ENCODE results near the gene EME2.

The EME2 gene

DNA sequence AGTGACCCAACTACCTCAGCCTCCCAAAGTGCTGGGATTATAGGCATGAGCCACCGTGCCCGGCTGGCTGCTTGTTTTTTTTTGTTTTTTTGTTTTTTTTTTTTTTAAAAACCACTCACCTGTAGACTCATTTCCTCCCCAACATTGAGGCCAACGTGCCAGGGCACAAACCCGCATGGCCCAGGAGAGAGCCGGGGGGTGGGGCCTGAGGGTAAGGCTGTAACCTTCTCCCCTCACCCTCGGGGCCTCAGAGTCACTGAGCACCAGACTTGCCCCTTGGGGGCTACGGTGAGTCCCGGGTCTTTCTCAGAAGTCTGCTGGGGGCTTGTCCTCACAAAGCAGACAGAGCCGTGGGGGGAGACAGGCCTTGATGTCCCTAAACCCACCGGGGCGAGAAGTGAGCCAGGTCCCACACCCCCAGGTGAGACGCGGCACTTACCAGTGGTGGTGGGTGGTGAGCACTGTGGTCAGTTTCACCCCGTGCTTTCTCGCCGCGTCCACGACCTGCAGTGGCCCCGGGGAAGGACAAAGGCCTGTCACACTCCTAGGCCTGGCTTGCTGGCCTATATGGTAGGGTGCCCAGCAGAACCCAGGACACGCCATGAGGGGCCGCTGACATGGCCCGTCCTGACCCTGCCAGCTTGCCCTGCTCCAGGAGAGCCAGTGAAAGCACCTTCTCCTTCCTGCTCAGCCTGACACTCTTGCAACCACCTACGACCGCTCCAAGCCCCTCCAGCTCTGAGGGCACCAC is 49.4 kb downstream of the EME2 start:
- Histone ChIP-seq H3K9ac (ENCODE audit: low read length) (no peak overlapping the region), H3K14ac (ENCODE audit: low read length) (no peak overlapping the region), H3K27ac (ENCODE audit: low read depth, low read length) (no peak overlapping the region), H2AFZ (ENCODE audit: insufficient read depth, low read length, poor library complexity) (no peak overlapping the region), H3K79me2 (ENCODE audit: control insufficient read depth, insufficient read depth, low read length, poor library complexity) (peaks cover 3% of the 10 kb centered on the region), H3K18ac (ENCODE audit: low read length) (no peak overlapping the region), H3K4me2 (ENCODE audit: low read length) (no peak overlapping the region), H4K12ac (ENCODE audit: low read depth, low read length) (no peak overlapping the region), H2AK5ac (ENCODE audit: low read length) (no peak overlapping the region), H2BK120ac (ENCODE audit: insufficient read depth, low read length, poor library complexity) (no peak overlapping the region), H2BK5ac (ENCODE audit: low read depth, low read length, poor library complexity) (no peak overlapping the region), H3K4me1 (ENCODE audit: control insufficient read depth in 1 of 2, insufficient read depth in 2 of 2, low read length in 2 of 2) (peaks cover 0 to 5% of the 10 kb centered on the region in 2 experiments), H3K4me3 (ENCODE audit: low read depth, low read length) (no peak overlapping the region), H2BK12ac (ENCODE audit: low read length) (no peak overlapping the region), H3K27me3 (ENCODE audit: insufficient read depth, low read length) (no peaks in the 10 kb centered on the region), H3K36me3 (ENCODE audit: control insufficient read depth in 1 of 2, insufficient read depth in 2 of 2, low read length in 2 of 2) (peaks cover 40 to 46% of the 10 kb centered on the region in 2 experiments), H3K79me1 (ENCODE audit: low read length) (peaks cover 3% of the 10 kb centered on the region), H3K9me3 (ENCODE audit: insufficient read depth, low read depth, low read length) (no peaks in the 10 kb centered on the region), H4K8ac (ENCODE audit: low read depth, low read length) (no peak overlapping the region), H4K91ac (ENCODE audit: low read depth, low read length) (no peak overlapping the region), H3K4ac (ENCODE audit: low read depth, low read length) (no peak overlapping the region), H3K23ac (ENCODE audit: low read length) (no peak overlapping the region)
- no peak for DNase-seq
- WGBS (ENCODE audit: extremely low coverage, insufficient coverage, insufficient read length) = no CpG with 5 or more reads among the region's 24 CpGs

DNA sequence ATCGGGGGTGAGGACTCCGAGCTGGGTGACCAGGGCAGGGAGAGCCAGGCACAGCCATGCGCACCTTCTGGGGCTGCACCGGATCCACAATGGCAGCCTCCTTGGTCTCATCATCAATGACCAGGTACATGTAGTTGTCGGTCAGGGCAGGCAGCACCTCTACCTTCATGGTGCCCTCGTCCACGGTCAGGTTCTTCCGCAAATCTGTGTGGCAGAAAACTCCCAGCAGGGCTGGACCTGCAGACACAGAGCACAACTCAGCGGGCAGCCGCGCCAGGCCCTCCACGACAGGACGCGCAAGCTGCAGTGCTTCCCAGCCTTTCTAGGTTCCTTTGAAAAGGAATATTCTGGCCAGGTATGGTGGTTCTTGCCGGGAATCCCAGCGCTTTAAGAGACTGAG is 50.2 kb downstream of the EME2 start:
- Histone ChIP-seq H3K79me1 (ENCODE audit: low read length) (peaks cover 8% of the 10 kb centered on the region), H3K9ac (ENCODE audit: low read length) (no peak overlapping the region), H3K18ac (ENCODE audit: low read length) (no peak overlapping the region), H4K8ac (ENCODE audit: low read depth, low read length) (no peak overlapping the region), H3K4me1 (ENCODE audit: control insufficient read depth in 1 of 2, insufficient read depth in 2 of 2, low read length in 2 of 2) (peaks cover 0 to 5% of the 10 kb centered on the region in 2 experiments), H3K27ac (ENCODE audit: low read depth, low read length) (no peak overlapping the region), H4K91ac (ENCODE audit: low read depth, low read length) (no peak overlapping the region), H3K9me3 (ENCODE audit: insufficient read depth, low read depth, low read length) (no peaks in the 10 kb centered on the region), H3K14ac (ENCODE audit: low read length) (no peak overlapping the region), H2BK120ac (ENCODE audit: insufficient read depth, low read length, poor library complexity) (no peak overlapping the region), H4K12ac (ENCODE audit: low read depth, low read length) (no peak overlapping the region), H3K23ac (ENCODE audit: low read length) (no peak overlapping the region), H2AK5ac (ENCODE audit: low read length) (no peak overlapping the region), H3K27me3 (ENCODE audit: insufficient read depth, low read length) (no peaks in the 10 kb centered on the region), H3K36me3 (ENCODE audit: control insufficient read depth in 1 of 2, insufficient read depth in 2 of 2, low read length in 2 of 2) (peaks cover 37 to 38% of the 10 kb centered on the region in 2 experiments), H3K79me2 (ENCODE audit: control insufficient read depth, insufficient read depth, low read length, poor library complexity) (peaks cover 8% of the 10 kb centered on the region), H3K4ac (ENCODE audit: low read depth, low read length) (no peak overlapping the region), H2BK12ac (ENCODE audit: low read length) (no peak overlapping the region), H2BK5ac (ENCODE audit: low read depth, low read length, poor library complexity) (no peak overlapping the region), H2AFZ (ENCODE audit: insufficient read depth, low read length, poor library complexity) (no peak overlapping the region), H3K4me3 (ENCODE audit: low read depth, low read length) (no peak overlapping the region), H3K4me2 (ENCODE audit: low read length) (no peak overlapping the region)
- no CpG with 5 or more reads among the region's 16 CpGs for WGBS (ENCODE audit: extremely low coverage, insufficient coverage, insufficient read length)
- DNase-seq = no peak

DNA sequence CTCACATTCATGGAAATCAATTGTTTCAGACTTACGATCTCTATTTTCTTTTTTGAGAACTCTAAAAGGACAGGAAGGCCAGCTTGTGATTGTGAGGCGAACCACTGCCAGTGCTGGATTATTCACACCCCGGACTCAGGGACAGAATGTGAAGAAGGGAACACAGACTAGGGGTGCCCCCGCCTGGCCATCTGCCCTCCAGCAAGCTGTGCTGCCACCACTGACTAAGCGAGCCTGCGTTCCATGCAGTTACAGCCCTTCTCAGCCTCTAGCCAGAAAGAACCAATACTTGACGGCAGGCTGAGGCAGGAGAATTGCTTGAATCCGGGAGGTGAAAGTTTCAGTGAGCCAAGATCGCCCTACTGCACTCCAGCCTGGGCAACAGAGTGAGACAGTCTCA is 51.2 kb downstream of the EME2 start:
- no peak overlapping the region for H2AFZ ChIP-seq (ENCODE audit: insufficient read depth, low read length, poor library complexity)
- no peak overlapping the region for H3K4me3 ChIP-seq (ENCODE audit: low read depth, low read length)
- no peak overlapping the region for H2AK5ac ChIP-seq (ENCODE audit: low read length)
- H3K18ac ChIP-seq (ENCODE audit: low read length) = no peak overlapping the region
- no CpG with 5 or more reads among the region's 9 CpGs for whole genome bisulfite sequencing (ENCODE audit: extremely low coverage, insufficient coverage, insufficient read length)
- H3K36me3 ChIP-seq (ENCODE audit: control insufficient read depth in 1 of 2, insufficient read depth in 2 of 2, low read length in 2 of 2) = peaks cover 29 to 32% of the 10 kb centered on the region in 2 experiments
- no peak overlapping the region for H2BK12ac ChIP-seq (ENCODE audit: low read length)
- no peak for DNase-seq
- H2BK5ac ChIP-seq (ENCODE audit: low read depth, low read length, poor library complexity) = no peak overlapping the region
- H3K23ac ChIP-seq (ENCODE audit: low read length) = no peak overlapping the region
- no peak overlapping the region for H4K8ac ChIP-seq (ENCODE audit: low read depth, low read length)
- H3K27ac ChIP-seq (ENCODE audit: low read depth, low read length) = no peak overlapping the region
- no peak overlapping the region for H4K12ac ChIP-seq (ENCODE audit: low read depth, low read length)
- peaks cover 8% of the 10 kb centered on the region for H3K79me1 ChIP-seq (ENCODE audit: low read length)
- H3K79me2 ChIP-seq (ENCODE audit: control insufficient read depth, insufficient read depth, low read length, poor library complexity) = peaks cover 8% of the 10 kb centered on the region
- no peak overlapping the region for H3K4me2 ChIP-seq (ENCODE audit: low read length)
- no peak overlapping the region for H3K14ac ChIP-seq (ENCODE audit: low read length)
- H4K91ac ChIP-seq (ENCODE audit: low read depth, low read length) = no peak overlapping the region
- H3K4me1 ChIP-seq (ENCODE audit: control insufficient read depth in 1 of 2, insufficient read depth in 2 of 2, low read length in 2 of 2) = peaks cover 0 to 5% of the 10 kb centered on the region in 2 experiments
- H3K27me3 ChIP-seq (ENCODE audit: insufficient read depth, low read length) = no peaks in the 10 kb centered on the region
- H3K9ac ChIP-seq (ENCODE audit: low read length) = no peak overlapping the region
- H3K4ac ChIP-seq (ENCODE audit: low read depth, low read length) = no peak overlapping the region
- no peak overlapping the region for H2BK120ac ChIP-seq (ENCODE audit: insufficient read depth, low read length, poor library complexity)
- no peaks in the 10 kb centered on the region for H3K9me3 ChIP-seq (ENCODE audit: insufficient read depth, low read depth, low read length)

DNA sequence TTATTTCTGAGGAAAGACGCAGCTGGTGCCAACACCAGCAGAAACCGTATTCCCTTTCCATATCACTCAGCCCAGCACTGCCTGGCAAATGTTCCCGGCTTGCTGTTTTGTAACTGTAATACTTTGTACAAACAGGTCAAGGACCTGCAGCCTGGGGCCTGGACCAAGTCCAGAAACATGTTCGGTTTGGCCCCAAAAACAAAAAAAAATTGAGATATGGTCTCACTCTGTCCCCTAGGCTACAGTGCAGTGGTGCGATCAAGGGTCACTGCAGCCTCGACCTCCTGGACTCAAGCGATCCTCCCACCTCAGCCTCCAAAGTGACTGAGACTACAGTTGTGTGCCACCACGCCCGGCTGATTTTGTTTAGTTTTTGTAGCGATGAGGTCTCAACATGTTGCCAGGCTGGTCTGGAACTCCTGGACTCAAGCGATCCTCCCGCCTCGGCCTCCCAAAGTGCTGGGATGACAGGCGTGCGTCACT is 52.8 kb downstream of the EME2 start:
- no peak overlapping the region for H2BK5ac ChIP-seq (ENCODE audit: low read depth, low read length, poor library complexity)
- no peak overlapping the region for H3K23ac ChIP-seq (ENCODE audit: low read length)
- peak overlapping the region; percentile 67 for H3K4me2 ChIP-seq (ENCODE audit: low read length)
- H4K91ac ChIP-seq (ENCODE audit: low read depth, low read length) = no peak overlapping the region
- no peaks in the 10 kb centered on the region for H3K9me3 ChIP-seq (ENCODE audit: insufficient read depth, low read depth, low read length)
- no peaks in the 10 kb centered on the region for H3K27me3 ChIP-seq (ENCODE audit: insufficient read depth, low read length)
- WGBS (ENCODE audit: extremely low coverage, insufficient coverage, insufficient read length) = no CpG with 5 or more reads among the region's 15 CpGs
- H3K4me3 ChIP-seq (ENCODE audit: low read depth, low read length) = no peak overlapping the region
- H2BK120ac ChIP-seq (ENCODE audit: insufficient read depth, low read length, poor library complexity) = no peak overlapping the region
- H3K14ac ChIP-seq (ENCODE audit: low read length) = no peak overlapping the region
- H3K18ac ChIP-seq (ENCODE audit: low read length) = peak overlapping the region; percentile 16
- no peak overlapping the region for H4K8ac ChIP-seq (ENCODE audit: low read depth, low read length)
- DNase-seq = no peak
- H3K9ac ChIP-seq (ENCODE audit: low read length) = no peak overlapping the region
- H4K12ac ChIP-seq (ENCODE audit: low read depth, low read length) = no peak overlapping the region
- no peak overlapping the region for H2BK12ac ChIP-seq (ENCODE audit: low read length)
- H3K36me3 ChIP-seq (ENCODE audit: control insufficient read depth in 1 of 2, insufficient read depth in 2 of 2, low read length in 2 of 2) = peaks cover 17 to 20% of the 10 kb centered on the region in 2 experiments
- peaks cover 8% of the 10 kb centered on the region for H3K79me1 ChIP-seq (ENCODE audit: low read length)
- peaks cover 8% of the 10 kb centered on the region for H3K79me2 ChIP-seq (ENCODE audit: control insufficient read depth, insufficient read depth, low read length, poor library complexity)
- no peak overlapping the region for H3K27ac ChIP-seq (ENCODE audit: low read depth, low read length)
- H2AFZ ChIP-seq (ENCODE audit: insufficient read depth, low read length, poor library complexity) = no peak overlapping the region
- peaks cover 0 to 5% of the 10 kb centered on the region in 2 experiments for H3K4me1 ChIP-seq (ENCODE audit: control insufficient read depth in 1 of 2, insufficient read depth in 2 of 2, low read length in 2 of 2)
- no peak overlapping the region for H3K4ac ChIP-seq (ENCODE audit: low read depth, low read length)
- H2AK5ac ChIP-seq (ENCODE audit: low read length) = no peak overlapping the region

All from trophoblast cell (in vitro differentiated cells and primary cell).